ENCODE data around the gene IER5L.

Gene IER5L

DNA sequence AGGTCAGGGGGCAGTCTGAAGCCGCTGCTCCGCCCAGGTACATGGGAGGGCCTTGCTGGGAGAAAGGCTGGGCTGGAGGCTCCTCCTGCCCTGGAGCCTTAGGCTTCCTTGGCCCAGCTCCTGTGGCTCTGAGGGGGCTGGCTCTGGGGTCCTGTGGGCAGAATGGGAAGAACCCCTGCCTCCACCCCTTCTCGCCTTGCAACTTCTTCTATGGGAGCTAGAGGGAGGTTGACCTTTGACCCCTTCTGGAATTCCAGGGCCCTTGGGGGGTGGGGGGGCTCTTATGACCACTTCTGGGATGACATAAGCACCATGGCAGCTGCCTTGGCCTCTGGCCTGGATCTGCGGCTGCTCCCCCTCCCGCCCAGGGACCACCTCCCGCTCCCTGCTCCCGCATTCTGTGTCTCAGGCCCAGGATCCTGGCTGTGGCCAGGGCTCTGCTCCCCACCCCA lies 32.2 kb downstream of the IER5L start:
- TF ChIP-seq CTCF (IDR thresholded peaks at IDR 0.05; ENCODE audit: insufficient read depth, low read depth, low read length, missing control alignments): no peak
- H3K4me3 ChIP-seq (ENCODE audit: low read depth, low read length): no peak overlapping the region
- no peak for DNase-seq (ENCODE audit: low read depth)

GRCh38 chr9:129145316-129145715 lies 32.7 kb downstream of the IER5L start:
- TF ChIP-seq CTCF (IDR thresholded peaks at IDR 0.05; ENCODE audit: insufficient read depth, low read depth, low read length, missing control alignments): no peak
- no peak for DNase-seq (ENCODE audit: low read depth)
- no peak overlapping the region for H3K4me3 ChIP-seq (ENCODE audit: low read depth, low read length)

GRCh38 chr9:129143031-129143927 lies 34.8 kb downstream of the IER5L start:
- H3K4me3 ChIP-seq (ENCODE audit: low read depth, low read length): no peak overlapping the region
- peak; percentile 99 for TF ChIP-seq CTCF (IDR thresholded peaks at IDR 0.05; ENCODE audit: insufficient read depth, low read depth, low read length, missing control alignments)
- peak; percentile 79 for DNase-seq (ENCODE audit: low read depth)

DNA sequence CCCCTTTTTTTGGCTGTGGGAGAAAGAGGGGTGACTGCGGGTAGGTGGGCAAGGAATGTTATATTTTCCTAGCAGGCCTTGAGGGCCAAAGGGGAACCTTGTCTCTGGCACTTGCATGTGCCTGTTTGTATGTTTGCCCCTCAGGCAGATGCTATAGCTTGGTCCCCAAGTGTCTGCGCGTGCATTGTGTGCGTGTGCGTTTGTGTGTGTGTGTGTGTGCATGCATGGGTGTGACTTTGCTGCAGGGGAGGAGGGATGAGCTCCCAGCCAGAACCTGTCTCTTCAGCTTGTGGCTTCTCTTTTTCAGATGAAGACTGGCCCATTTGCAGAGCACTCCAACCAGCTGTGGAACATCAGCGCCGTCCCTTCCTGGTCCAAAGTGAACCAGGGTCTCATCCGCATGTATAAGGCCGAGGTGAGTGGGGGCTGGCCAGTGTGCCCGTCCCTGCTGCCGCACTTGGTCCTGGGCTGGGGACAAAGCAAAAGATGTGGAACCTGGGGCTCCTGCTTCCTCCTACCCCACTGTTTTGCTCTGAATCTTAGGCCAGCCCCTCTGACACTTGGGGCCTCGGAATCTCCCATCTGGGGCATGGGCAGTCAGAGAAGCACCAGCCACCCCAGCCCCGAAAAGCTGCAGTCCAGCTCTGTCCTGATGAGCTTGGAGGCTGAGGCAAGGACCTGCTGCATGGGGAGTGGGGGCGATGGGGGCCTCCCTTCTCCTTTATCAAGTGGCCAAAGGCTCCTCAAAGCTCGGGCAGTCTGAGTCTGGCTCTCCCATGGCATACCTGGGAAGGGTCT lies 35.7 kb downstream of the IER5L start:
- no peak for TF ChIP-seq CTCF (IDR thresholded peaks at IDR 0.05; ENCODE audit: insufficient read depth, low read depth, low read length, missing control alignments)
- no peak overlapping the region; the same call in 1 of the 2 replicates for H3K4me3 ChIP-seq (ENCODE audit: low read depth, low read length)
- no peak for DNase-seq (ENCODE audit: low read depth)

DNA sequence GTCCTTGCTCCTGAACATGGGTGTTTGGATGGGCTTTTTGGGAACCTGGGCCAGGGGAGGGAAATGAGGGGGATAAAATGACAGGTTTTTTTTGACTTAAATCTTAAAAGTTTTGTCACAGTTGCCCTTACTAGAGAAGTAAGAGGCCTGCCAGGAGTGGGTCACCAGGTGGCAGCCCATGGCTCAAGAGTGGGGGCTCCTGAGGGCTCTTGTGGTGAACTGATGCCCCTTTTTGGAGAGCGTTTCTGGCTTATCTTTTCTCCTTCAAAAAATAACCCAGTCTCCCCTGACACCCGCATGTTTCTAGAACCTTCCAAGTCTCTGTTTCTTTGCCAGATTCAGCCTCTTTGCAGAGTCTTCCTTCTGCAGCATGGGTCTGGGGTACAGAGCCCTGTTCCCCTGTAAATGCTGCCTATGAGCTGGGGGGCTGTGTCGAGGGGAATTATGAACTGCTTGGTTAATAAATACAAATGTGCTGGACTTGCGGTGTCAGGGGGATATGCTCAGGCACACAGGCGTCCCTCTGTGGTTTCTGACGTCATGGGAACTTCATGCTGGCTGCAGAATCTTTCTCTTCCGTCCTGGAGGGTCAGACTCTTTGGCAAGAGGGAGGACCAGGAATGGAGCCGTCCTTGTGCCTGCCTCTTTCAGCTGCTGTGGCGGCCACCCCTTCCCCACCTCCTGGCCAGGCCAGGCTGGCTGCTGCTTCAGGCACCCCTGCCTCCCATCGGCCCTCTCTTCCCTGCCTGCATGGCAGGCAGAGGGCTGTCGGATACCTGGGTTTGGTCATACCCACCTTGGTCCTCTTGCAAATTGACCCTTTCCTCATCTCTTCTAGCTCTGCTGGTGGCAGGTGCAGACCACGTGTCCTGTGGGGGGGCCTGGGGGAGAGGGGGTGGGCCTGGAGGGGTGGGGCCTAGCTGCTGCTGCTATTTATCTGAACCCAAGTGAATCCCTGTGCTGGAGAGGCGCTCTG lies 36.7 kb downstream of the IER5L start:
- peak; percentile 76 for DNase-seq (ENCODE audit: low read depth)
- TF ChIP-seq CTCF (IDR thresholded peaks at IDR 0.05; ENCODE audit: insufficient read depth, low read depth, low read length, missing control alignments): no peak
- H3K4me3 ChIP-seq (ENCODE audit: low read depth, low read length): peak overlapping the region; percentile 68

DNA sequence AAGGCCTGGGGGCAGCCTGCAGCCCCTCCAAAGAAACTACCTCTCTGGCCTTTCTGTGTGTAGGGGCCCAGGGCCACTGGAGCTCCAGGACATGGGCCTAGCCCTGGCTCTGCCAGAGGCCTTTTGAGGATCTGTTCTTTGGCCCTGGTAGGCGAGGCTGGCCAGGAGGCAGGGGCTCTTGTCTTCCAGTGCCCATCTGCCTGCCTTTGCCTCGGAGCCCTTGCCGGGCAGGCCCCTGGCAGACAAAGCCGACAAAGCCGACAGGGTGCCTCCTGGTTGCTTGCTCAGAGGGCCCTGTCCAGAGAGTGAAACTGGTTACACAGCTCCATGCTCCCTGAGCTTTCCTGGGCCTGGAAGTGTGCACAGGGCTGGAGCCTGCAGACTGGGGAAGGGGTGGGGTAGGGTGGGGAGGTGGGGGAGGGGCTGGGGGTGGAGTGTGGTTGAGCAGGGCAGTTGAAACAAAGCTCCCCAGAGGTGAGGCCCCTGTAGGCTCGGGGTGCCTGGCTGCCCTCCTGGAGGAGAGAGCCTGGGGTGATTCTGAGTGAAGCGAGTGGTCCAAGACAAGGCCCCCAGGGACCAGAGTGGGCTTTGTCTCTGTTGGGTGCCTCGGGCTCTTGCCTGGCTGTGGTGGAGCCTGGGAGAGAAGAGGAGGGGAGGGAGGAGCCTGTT lies 37.5 kb downstream of the IER5L start:
- H3K4me3 ChIP-seq (ENCODE audit: low read depth, low read length): peak overlapping the region; percentile 68
- DNase-seq (ENCODE audit: low read depth): peak; percentile 51
- TF ChIP-seq CTCF (IDR thresholded peaks at IDR 0.05; ENCODE audit: insufficient read depth, low read depth, low read length, missing control alignments): no peak
